A549 (cell line): Measurements from ENCODE around the gene KCNQ5. TPM values are rescaled to one million over a fixed set of nuclear protein-coding genes. Genes with fewer than 3 reads are reported as not detected.

Source experiments
- ATAC-seq, 2 experiments: fragments of 200-7000 bp in 1 of 2; fragments of >200 bp in 1 of 2; cut with Nextera tagmentation in 1 of 2; cut with Tn5 transposase in 1 of 2; 3 replicates each; pipeline versions ENCODE4 v1.8.0 to v1.9.1; 2018 to 2020; ENCODE audit warnings: mild to moderate bottlenecking in 1 of 2, moderate library complexity in 1 of 2
- CTCF ChIA-PET: fragments of 300-600 bp; sonication (Branson Sonifier 250); formaldehyde crosslinking; extraction: SDS; loops from one replicate; lab custom pipeline; 2021; ENCODE audit warnings: antibody characterized with exemption, inconsistent platforms; lab: Yijun Ruan, JAX
- POLR2A ChIA-PET: fragments of 350-600 bp; formaldehyde crosslinking; extraction: SDS; loops from one replicate; lab custom pipeline; 2021; ENCODE audit warnings: antibody characterized with exemption, inconsistent platforms; lab: Yijun Ruan, JAX
- DNase-seq, 2 experiments: peaks; one replicate each; pipeline versions ENCODE4 v3.0.0 to v3.0.0-alpha.2; 2011 to 2016; ENCODE audit warnings: low read depth in 1 of 2, low spot score in 1 of 2
- FAIRE-seq: peaks from 2 replicates; lab custom pipeline; 2011; peaks lifted over from hg19 to GRCh38; lab: Jason Lieb, UNC
- H3K27ac ChIP-seq, 2 experiments: fragments of >200 bp; sonication (Bioruptor Twin); formaldehyde crosslinking; 3 replicates each; pipeline ENCODE4 v1.5.1; 2016 to 2017
- H3K4me1 ChIP-seq: fragments of >200 bp; sonication (Bioruptor Twin); formaldehyde crosslinking; 3 replicates; pipeline ENCODE4 v1.6.1; 2016
- H3K4me2 ChIP-seq: fragments of >200 bp; sonication (Bioruptor Twin); formaldehyde crosslinking; 3 replicates; pipeline ENCODE4 v1.6.1; 2016
- H3K4me3 ChIP-seq: fragments of >200 bp; sonication (Bioruptor Twin); formaldehyde crosslinking; 3 replicates; pipeline ENCODE4 v1.5.1; 2016
- H3K9me3 ChIP-seq: fragments of >200 bp; sonication (Bioruptor Twin); formaldehyde crosslinking; 3 replicates; pipeline ENCODE4 v1.6.1; 2016
- CBX2 ChIP-seq: fragments of 200-600 bp; sonication (generic); IDR thresholded peaks from 2 replicates; pipeline ENCODE4 v1.6.1; 2016; ENCODE audit warnings: low read depth, mild to moderate bottlenecking, borderline replicate concordance
- CHD2 ChIP-seq: fragments of 150-350 bp; IDR thresholded peaks from 2 replicates; pipeline ENCODE4 v1.6.1; 2014; ENCODE audit warnings: low read length; ENCODE audit not compliant: partially characterized antibody
- CHD4 ChIP-seq: fragments of 200-600 bp; sonication (generic); IDR thresholded peaks from 2 replicates; pipeline ENCODE4 v1.6.1; 2016; ENCODE audit warnings: antibody characterized with exemption, mild to moderate bottlenecking, borderline replicate concordance
- EHMT2 ChIP-seq: fragments of 200-600 bp; sonication (generic); IDR thresholded peaks from 2 replicates; pipeline ENCODE4 v1.6.1; 2016; ENCODE audit warnings: antibody characterized with exemption, low read depth, mild to moderate bottlenecking, moderate library complexity
- EP300 ChIP-seq, 2 experiments: fragments of >200 bp; sonication (Bioruptor Twin); formaldehyde crosslinking; IDR thresholded peaks; 2 replicates in 1 of 2; 3 replicates in 1 of 2; pipeline ENCODE4 v1.6.1; 2016 to 2017
- ESRRA ChIP-seq: fragments of 150-350 bp; IDR thresholded peaks from 2 replicates; pipeline ENCODE4 v1.6.1; 2014; ENCODE audit warnings: mild to moderate bottlenecking, low read length, borderline replicate concordance
- FOSL2 ChIP-seq, 2 experiments: fragments of 450-650 bp in 1 of 2; fragments of >200 bp in 1 of 2; sonication (Bioruptor Twin) in 1 of 2; formaldehyde crosslinking; IDR thresholded peaks; 2 replicates each; pipeline versions ENCODE4 v1.5.0 to v1.6.1; 2016 to 2020; ENCODE audit warnings: mild to moderate bottlenecking in 1 of 2, moderate library complexity in 1 of 2
- HDAC2 ChIP-seq: fragments of 200-600 bp; sonication (generic); IDR thresholded peaks from 2 replicates; pipeline ENCODE4 v1.6.1; 2016
- HEYL ChIP-seq: fragments of 250-450 bp; sonication (Bioruptor Pico); IDR thresholded peaks from 2 replicates; pipeline ENCODE4 v1.8.0; 2021; ENCODE audit warnings: mild to moderate bottlenecking, moderate library complexity
- HOXA7 ChIP-seq: fragments of 250-450 bp; sonication (Bioruptor Pico); IDR thresholded peaks from 2 replicates; pipeline ENCODE4 v1.5.0; 2020; ENCODE audit warnings: mild to moderate bottlenecking, moderate library complexity
- HOXB13 ChIP-seq: fragments of 250-450 bp; sonication (Bioruptor Pico); IDR thresholded peaks from 2 replicates; pipeline ENCODE4 v1.5.0; 2020; ENCODE audit warnings: low read depth, mild to moderate bottlenecking, moderate library complexity
- HOXB5 ChIP-seq: fragments of 250-450 bp; sonication (Bioruptor Pico); IDR thresholded peaks from 2 replicates; pipeline ENCODE4 v1.5.0; 2020; ENCODE audit warnings: mild to moderate bottlenecking, moderate library complexity
- KDM5A ChIP-seq: fragments of 200-600 bp; sonication (generic); IDR thresholded peaks from 2 replicates; pipeline ENCODE4 v1.6.1; 2016; ENCODE audit warnings: antibody characterized with exemption, mild to moderate bottlenecking
- POLR2A ChIP-seq: IDR thresholded peaks from 2 replicates; pipeline ENCODE4 v1.6.1; 2012; ENCODE audit warnings: mild to moderate bottlenecking, low read length
- RAD21 ChIP-seq, 2 experiments: fragments of >200 bp in 1 of 2; sonication (Bioruptor Twin) in 1 of 2; formaldehyde crosslinking in 1 of 2; IDR thresholded peaks in 1 of 2; conservative IDR thresholded peaks in 1 of 2; 2 replicates in 1 of 2; 3 replicates in 1 of 2; pipeline ENCODE4 v1.6.1; 2012 to 2018; ENCODE audit warnings: inconsistent platforms in 1 of 2
- ZC3H11A ChIP-seq: fragments of 450-650 bp; IDR thresholded peaks from 2 replicates; pipeline ENCODE4 v1.6.1; 2014; ENCODE audit warnings: antibody characterized with exemption, mild to moderate bottlenecking
- WGBS: methylation state at CpG from one replicate; pipeline ENCODE4 v1.1.6; 2017; ENCODE audit errors: missing lambda C conversion rate; 5-methylcytosine and 5-hydroxymethylcytosine counted together
- polyA plus RNA-seq, 4 experiments: library from polyadenylated mRNA; depleted of rRNA in 3 of 4; stranded (reverse); fragments of >200 nt; fragmentation: RNase III in 1 of 4; extraction: RNeasy Plus Mini Kit Qiagen cat#74134 plus additional on column Dnase treatment in 1 of 4; gene quantifications; 2 replicates in 3 of 4; 3 replicates in 1 of 4; pipeline ENCODE4 v1.2.3, GENCODE V29; 2011 to 2017
- TF ChIP-seq, protein P1 (sequence below): fragments of 200-600 bp; sonication (generic); IDR thresholded peaks from 2 replicates; pipeline ENCODE4 v1.6.1; 2016; ENCODE audit warnings: antibody characterized with exemption, mild to moderate bottlenecking, moderate library complexity
- TF ChIP-seq, protein P2 (sequence below): IDR thresholded peaks from 2 replicates; pipeline ENCODE4 v1.6.1; 2012
- TF ChIP-seq, protein P3 (sequence below): IDR thresholded peaks from 2 replicates; pipeline ENCODE4 v1.6.1; 2012
- TF ChIP-seq, protein P4 (sequence below): fragments of 250-450 bp; sonication (Bioruptor Pico); IDR thresholded peaks from 2 replicates; pipeline ENCODE4 v1.5.0; 2020; ENCODE audit warnings: low read depth, mild to moderate bottlenecking, moderate library complexity

KCNQ5 gene
- polyA plus RNA-seq, 2 of the 4 experiments (the other 2 are of a cell fraction): 1.2 to 1.3 TPM

DNA sequence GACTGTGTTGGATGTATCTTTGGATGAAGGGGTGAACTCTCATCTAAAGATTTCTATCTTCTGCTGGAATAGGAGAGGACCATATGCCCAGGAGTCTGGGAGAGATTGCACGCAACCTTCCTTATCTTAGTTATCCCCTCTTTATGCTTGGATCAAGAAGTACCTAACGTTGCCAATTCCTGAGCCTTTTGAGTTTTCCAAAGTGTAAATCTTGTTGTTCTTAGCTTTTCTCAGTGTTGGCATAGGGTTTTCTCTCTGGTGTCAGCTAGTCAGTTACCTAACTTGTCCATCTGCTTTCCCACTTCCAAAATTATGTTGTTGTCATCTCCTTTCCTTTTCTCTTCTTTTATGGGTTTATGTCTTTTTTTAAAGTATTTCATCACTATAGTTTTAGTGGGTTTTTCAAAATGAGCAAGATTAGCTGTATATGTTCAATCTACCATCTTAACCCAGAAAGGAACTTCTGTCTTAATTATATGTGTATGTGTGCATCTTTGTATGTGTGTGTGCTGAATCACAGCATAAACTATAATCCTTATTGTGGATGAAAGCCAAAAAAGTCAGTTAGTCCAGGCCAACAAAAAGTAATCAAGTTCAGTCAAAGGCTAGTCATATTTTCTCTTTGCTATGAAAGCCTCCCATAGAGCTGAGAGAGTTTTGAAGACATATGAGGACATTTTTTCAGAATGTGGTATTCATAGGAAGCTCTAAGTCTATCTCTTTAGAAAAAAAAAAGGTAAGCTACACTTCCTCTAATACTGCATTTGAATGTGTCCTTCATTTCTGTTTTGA is 531.3 kb downstream of the KCNQ5 start:
- TF ChIP-seq, protein P1, sequence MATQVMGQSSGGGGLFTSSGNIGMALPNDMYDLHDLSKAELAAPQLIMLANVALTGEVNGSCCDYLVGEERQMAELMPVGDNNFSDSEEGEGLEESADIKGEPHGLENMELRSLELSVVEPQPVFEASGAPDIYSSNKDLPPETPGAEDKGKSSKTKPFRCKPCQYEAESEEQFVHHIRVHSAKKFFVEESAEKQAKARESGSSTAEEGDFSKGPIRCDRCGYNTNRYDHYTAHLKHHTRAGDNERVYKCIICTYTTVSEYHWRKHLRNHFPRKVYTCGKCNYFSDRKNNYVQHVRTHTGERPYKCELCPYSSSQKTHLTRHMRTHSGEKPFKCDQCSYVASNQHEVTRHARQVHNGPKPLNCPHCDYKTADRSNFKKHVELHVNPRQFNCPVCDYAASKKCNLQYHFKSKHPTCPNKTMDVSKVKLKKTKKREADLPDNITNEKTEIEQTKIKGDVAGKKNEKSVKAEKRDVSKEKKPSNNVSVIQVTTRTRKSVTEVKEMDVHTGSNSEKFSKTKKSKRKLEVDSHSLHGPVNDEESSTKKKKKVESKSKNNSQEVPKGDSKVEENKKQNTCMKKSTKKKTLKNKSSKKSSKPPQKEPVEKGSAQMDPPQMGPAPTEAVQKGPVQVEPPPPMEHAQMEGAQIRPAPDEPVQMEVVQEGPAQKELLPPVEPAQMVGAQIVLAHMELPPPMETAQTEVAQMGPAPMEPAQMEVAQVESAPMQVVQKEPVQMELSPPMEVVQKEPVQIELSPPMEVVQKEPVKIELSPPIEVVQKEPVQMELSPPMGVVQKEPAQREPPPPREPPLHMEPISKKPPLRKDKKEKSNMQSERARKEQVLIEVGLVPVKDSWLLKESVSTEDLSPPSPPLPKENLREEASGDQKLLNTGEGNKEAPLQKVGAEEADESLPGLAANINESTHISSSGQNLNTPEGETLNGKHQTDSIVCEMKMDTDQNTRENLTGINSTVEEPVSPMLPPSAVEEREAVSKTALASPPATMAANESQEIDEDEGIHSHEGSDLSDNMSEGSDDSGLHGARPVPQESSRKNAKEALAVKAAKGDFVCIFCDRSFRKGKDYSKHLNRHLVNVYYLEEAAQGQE: no peak
- TF ChIP-seq KDM5A: no peak
- TF ChIP-seq HOXA7 (CRISPR knock-in tag): no peak
- no peak for TF ChIP-seq HEYL
- TF ChIP-seq HDAC2: no peak
- TF ChIP-seq HOXB13 (CRISPR knock-in tag): no peak
- TF ChIP-seq POLR2A: no peak
- no peak for TF ChIP-seq RAD21 (conservative IDR thresholded peaks at IDR 0.05 in 1 of 2, IDR thresholded peaks at IDR 0.05 in 1 of 2)
- TF ChIP-seq, protein P2, sequence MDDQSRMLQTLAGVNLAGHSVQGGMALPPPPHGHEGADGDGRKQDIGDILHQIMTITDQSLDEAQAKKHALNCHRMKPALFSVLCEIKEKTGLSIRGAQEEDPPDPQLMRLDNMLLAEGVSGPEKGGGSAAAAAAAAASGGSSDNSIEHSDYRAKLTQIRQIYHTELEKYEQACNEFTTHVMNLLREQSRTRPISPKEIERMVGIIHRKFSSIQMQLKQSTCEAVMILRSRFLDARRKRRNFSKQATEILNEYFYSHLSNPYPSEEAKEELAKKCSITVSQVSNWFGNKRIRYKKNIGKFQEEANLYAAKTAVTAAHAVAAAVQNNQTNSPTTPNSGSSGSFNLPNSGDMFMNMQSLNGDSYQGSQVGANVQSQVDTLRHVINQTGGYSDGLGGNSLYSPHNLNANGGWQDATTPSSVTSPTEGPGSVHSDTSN: no peak
- no peak for TF ChIP-seq HOXB5 (CRISPR knock-in tag)
- TF ChIP-seq CBX2: no peak
- TF ChIP-seq EP300 (IDR thresholded peaks at IDR 0.05): no peak
- TF ChIP-seq EHMT2: no peak
- TF ChIP-seq, protein P3, sequence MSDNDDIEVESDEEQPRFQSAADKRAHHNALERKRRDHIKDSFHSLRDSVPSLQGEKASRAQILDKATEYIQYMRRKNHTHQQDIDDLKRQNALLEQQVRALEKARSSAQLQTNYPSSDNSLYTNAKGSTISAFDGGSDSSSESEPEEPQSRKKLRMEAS: no peak
- no peak for TF ChIP-seq FOSL2 (IDR thresholded peaks at IDR 0.05)
- no peak for TF ChIP-seq FOSL2 (CRISPR knock-in tag; IDR thresholded peaks at IDR 0.05)
- TF ChIP-seq ESRRA: no peak
- TF ChIP-seq, protein P4, sequence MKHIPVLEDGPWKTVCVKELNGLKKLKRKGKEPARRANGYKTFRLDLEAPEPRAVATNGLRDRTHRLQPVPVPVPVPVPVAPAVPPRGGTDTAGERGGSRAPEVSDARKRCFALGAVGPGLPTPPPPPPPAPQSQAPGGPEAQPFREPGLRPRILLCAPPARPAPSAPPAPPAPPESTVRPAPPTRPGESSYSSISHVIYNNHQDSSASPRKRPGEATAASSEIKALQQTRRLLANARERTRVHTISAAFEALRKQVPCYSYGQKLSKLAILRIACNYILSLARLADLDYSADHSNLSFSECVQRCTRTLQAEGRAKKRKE (CRISPR knock-in tag): no peak
- TF ChIP-seq CHD4: no peak
- no peak for TF ChIP-seq ZC3H11A
- no peak for TF ChIP-seq CHD2
- ChIA-PET POLR2A (no interaction called here), CTCF (interaction anchor here (1.1 kb wide), 2 partner anchors 29 to 741 kb away, joined by 3 read pairs; no protein-coding TSS in a partner anchor)
- WGBS: 40% methylated on average over 2 of the region's 2 CpGs
- Histone ChIP-seq H3K4me3 (no peak overlapping the region), H3K4me2 (no peak overlapping the region), H3K27ac (no peak overlapping the region), H3K4me1 (no peaks in the 10 kb centered on the region), H3K9me3 (no peaks in the 10 kb centered on the region)
- no peak for DNase-seq
- no peak for ATAC-seq
- FAIRE-seq: no peak
